Calu3 (cell line): ENCODE data around the gene CAMK1D. TPM values are rescaled to one million over a fixed set of nuclear protein-coding genes. Genes with fewer than 3 reads are reported as not detected.

Source experiments
- BruUV-seq: library from RNA; stranded (reverse); fragments of 400-500 nt; replicated peaks from 2 replicates; lab custom pipeline; 2021; lab: Mats Ljungman, UMichigan
- CTCF ChIA-PET: fragments of 300-600 bp; sonication (Branson Sonifier 250); formaldehyde crosslinking; loops from one replicate; lab custom pipeline; 2022; ENCODE audit warnings: antibody characterized with exemption; lab: Charles Lee
- DNase-seq: peaks from one replicate; pipeline ENCODE4 v3.0.0; 2022
- H3K27ac Mint-ChIP-seq: one replicate; pipeline ENCODE4 v1.8.0; 2022; ENCODE audit warnings: mixed read lengths; ENCODE audit not compliant: unreplicated experiment
- H3K27me3 Mint-ChIP-seq: one replicate; pipeline ENCODE4 v1.8.0; 2022; ENCODE audit warnings: mixed read lengths; ENCODE audit not compliant: unreplicated experiment
- H3K36me3 Mint-ChIP-seq: one replicate; pipeline ENCODE4 v1.8.0; 2022; ENCODE audit warnings: mild to moderate bottlenecking, moderate library complexity, mixed read lengths; ENCODE audit not compliant: insufficient read depth, unreplicated experiment
- H3K4me1 Mint-ChIP-seq: one replicate; pipeline ENCODE4 v1.8.0; 2022; ENCODE audit warnings: mild to moderate bottlenecking, low read depth, mixed read lengths; ENCODE audit not compliant: unreplicated experiment
- H3K4me3 Mint-ChIP-seq: one replicate; pipeline ENCODE4 v1.8.0; 2022; ENCODE audit warnings: mild to moderate bottlenecking, low read depth, moderate library complexity, mixed read lengths; ENCODE audit not compliant: unreplicated experiment
- H3K9me3 Mint-ChIP-seq: one replicate; pipeline ENCODE4 v1.8.0; 2022; ENCODE audit warnings: low read depth, mixed read lengths; ENCODE audit not compliant: unreplicated experiment
- CTCF ChIP-seq: fragments of 200-600 bp; IDR thresholded peaks from one replicate; pipeline ENCODE4 v1.8.0; 2022; ENCODE audit warnings: antibody characterized with exemption; ENCODE audit not compliant: unreplicated experiment
- intact Hi-C: fragments of 100-400 bp; cut with micrococcal nuclease; formaldehyde crosslinking; loops from one replicate; pipeline ENCODE4 v1.10.0; 2022; ENCODE audit not compliant: unreplicated experiment
- total RNA-seq: library from RNA; stranded (reverse); gene quantifications from 2 replicates; pipeline ENCODE4 v1.2.3, GENCODE V29; 2022

CAMK1D gene
- total RNA-seq, 1 experiment from 2014 or later, result 2.6 TPM

DNA sequence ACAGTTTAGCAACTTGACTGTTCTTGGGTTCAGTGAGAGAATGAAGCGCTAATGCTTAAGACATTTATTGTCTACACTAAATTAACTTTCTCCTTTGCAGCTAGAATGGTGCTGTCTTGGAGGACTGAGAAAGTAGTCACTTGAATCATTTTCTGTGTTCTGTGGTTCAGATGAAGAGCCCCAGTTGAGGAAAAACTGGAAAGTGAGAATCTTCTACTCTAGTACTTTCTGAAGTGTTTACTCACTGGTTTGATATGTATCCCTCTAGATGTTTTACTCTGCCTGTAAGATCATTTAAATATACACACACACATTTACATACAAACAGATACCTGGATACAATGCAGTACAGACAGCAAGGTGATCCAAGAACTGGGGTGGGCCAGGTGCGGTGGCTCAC lies 308.1 kb downstream of the CAMK1D start:
- Mint-ChIP-seq H3K27me3 (peaks cover 71% of the 10 kb centered on the region), H3K4me3 (no peak overlapping the region), H3K36me3 (no peaks in the 10 kb centered on the region), H3K9me3 (no peaks in the 10 kb centered on the region), H3K4me1 (no peaks in the 10 kb centered on the region), H3K27ac (no peak overlapping the region)
- no peak for DNase-seq
- no TSS peak for BruUV-seq
- intact Hi-C loops, result loop anchor here (10.0 kb wide), 1 partner anchor 303 kb away; no protein-coding TSS in a partner anchor
- CTCF ChIA-PET, result interaction anchor here (0.6 to 1.9 kb wide), 3 partner anchors 17 to 1839 kb away, joined by 3 to 7 read pairs (median 6); no protein-coding TSS in a partner anchor
- TF ChIP-seq CTCF, result no peak

GRCh38 chr10:12658526-12658925 lies 309.2 kb downstream of the CAMK1D start:
- Mint-ChIP-seq H3K27me3 (peaks cover 66% of the 10 kb centered on the region), H3K4me3 (no peak overlapping the region), H3K36me3 (no peaks in the 10 kb centered on the region), H3K27ac (no peak overlapping the region), H3K4me1 (no peaks in the 10 kb centered on the region), H3K9me3 (no peaks in the 10 kb centered on the region)
- DNase-seq, result no peak
- no peak for TF ChIP-seq CTCF
- CTCF ChIA-PET, result no interaction called here
- no TSS peak for BruUV-seq
- intact Hi-C loops, result loop anchor here (10.0 kb wide), 1 partner anchor 304 kb away; no protein-coding TSS in a partner anchor

GRCh38 chr10:12659706-12660105 lies 310.4 kb downstream of the CAMK1D start:
- no peak for TF ChIP-seq CTCF
- DNase-seq, result no peak
- H3K4me1 Mint-ChIP-seq, result no peaks in the 10 kb centered on the region
- CTCF ChIA-PET, result no interaction called here
- no peak overlapping the region for H3K27ac Mint-ChIP-seq
- H3K4me3 Mint-ChIP-seq, result no peak overlapping the region
- BruUV-seq, result no TSS peak
- H3K27me3 Mint-ChIP-seq, result peaks cover 58% of the 10 kb centered on the region
- no peaks in the 10 kb centered on the region for H3K9me3 Mint-ChIP-seq
- intact Hi-C loops, result loop anchor here (10.0 kb wide), 1 partner anchor 305 kb away; no protein-coding TSS in a partner anchor
- H3K36me3 Mint-ChIP-seq, result no peaks in the 10 kb centered on the region

- intact Hi-C loops, result no loop called here
- peaks cover 60% of the 10 kb centered on the region for H3K27me3 Mint-ChIP-seq
- no peaks in the 10 kb centered on the region for H3K9me3 Mint-ChIP-seq
- TF ChIP-seq CTCF, result no peak
- no peak overlapping the region for H3K4me3 Mint-ChIP-seq
- H3K27ac Mint-ChIP-seq, result no peak overlapping the region
- no peak for DNase-seq
- no TSS peak for BruUV-seq
- no peaks in the 10 kb centered on the region for H3K4me1 Mint-ChIP-seq
- CTCF ChIA-PET, result no interaction called here
- no peaks in the 10 kb centered on the region for H3K36me3 Mint-ChIP-seq
Measured at GRCh38 chr10:12660812-12661211, 311.5 kb downstream of the CAMK1D start.
